Stimulated activated effector memory CD8-positive, alpha-beta T cell treated with anti-CD3 and anti-CD28 coated beads, Interleukin-12 subunit alpha, Interleukin-12 subunit beta, amount 100 ng/mL, for 72 hours (primary cell): ENCODE data around the gene SLC52A3.
"Not testable (repeated sequence)": the region's sequence is repeated elsewhere in the genome, so short reads cannot be mapped to it uniquely, and the experiment has no call there.

Source experiments
- ATAC-seq: fragments of 150-1000 bp; cut with Tn5 transposase; 2 replicates; pipeline ENCODE4 v1.10.0; 2021
- DNase-seq, 2 donors: peaks; one replicate each; pipeline ENCODE4 v3.0.0; 2021 to 2022; ENCODE audit warnings: low spot score in 2 of 2
- H3K27ac Mint-ChIP-seq: one replicate; pipeline ENCODE4 v1.8.0; 2022; ENCODE audit warnings: mild to moderate bottlenecking, mixed read lengths
- H3K36me3 Mint-ChIP-seq: one replicate; pipeline ENCODE4 v1.8.0; 2022; ENCODE audit warnings: mild to moderate bottlenecking, mixed read lengths
- H3K4me1 Mint-ChIP-seq: one replicate; pipeline ENCODE4 v1.8.0; 2022; ENCODE audit warnings: mixed read lengths
- H3K4me3 Mint-ChIP-seq: one replicate; pipeline ENCODE4 v1.8.0; 2022; ENCODE audit warnings: mild to moderate bottlenecking, mixed read lengths
- H3K9me3 Mint-ChIP-seq: one replicate; pipeline ENCODE4 v1.8.0; 2022; ENCODE audit warnings: mixed read lengths

Gene SLC52A3

DNA sequence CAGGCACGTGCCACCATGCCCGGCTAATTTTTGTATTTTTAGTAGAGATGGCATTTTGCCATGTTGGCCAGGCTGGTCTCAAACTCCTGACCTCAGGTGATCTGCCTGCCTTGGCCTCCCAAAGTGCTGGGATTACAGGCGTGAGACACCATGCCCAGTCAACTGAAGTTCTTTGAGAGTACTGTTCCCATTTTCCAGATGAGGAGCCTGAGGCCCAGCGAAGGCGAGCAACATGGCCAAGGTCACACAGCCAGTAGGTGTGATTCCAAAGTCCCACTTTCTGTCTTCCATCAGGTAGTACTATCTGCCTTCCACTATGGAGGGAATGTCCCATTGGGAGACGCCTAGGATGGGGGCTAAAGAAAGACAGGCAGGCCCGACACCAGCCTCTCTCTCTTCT, 43.5 kb downstream of the SLC52A3 start:
- ATAC-seq, H3K4me1 Mint-ChIP-seq, H3K9me3 Mint-ChIP-seq: not testable (repeated sequence)

DNA sequence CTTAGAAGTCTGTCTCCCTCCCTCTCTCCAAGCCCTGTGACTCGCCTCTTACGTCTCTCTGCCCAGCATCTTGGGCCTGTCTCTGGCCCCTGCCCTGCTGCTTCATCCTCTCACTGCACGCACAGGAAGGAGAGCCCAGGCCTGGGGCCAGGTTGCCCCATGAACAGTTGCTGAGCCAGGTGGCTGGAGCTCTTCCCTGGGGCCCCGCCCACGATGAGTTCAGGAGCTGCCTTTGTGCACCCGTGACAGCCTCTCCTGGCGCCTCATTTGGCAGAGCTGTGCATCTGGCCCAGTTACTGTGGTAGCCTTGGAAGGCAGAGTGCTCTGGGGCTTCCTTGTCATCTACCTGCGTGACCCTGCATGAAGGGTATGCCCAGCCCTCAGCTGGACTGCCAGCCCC, 44.5 kb downstream of the SLC52A3 start:
- H3K9me3 Mint-ChIP-seq, result no peaks in the 10 kb centered on the region
- DNase-seq (no peak), ATAC-seq (no peak)
- no peaks in the 10 kb centered on the region for H3K36me3 Mint-ChIP-seq
- H3K27ac Mint-ChIP-seq, result no peak overlapping the region
- no peak overlapping the region for H3K4me3 Mint-ChIP-seq
- no peaks in the 10 kb centered on the region for H3K4me1 Mint-ChIP-seq

More for the DNA sequence above, 43.5 kb downstream of the SLC52A3 start:
- H3K27ac Mint-ChIP-seq, H3K4me3 Mint-ChIP-seq, H3K36me3 Mint-ChIP-seq, DNase-seq: not testable (repeated sequence)

DNA sequence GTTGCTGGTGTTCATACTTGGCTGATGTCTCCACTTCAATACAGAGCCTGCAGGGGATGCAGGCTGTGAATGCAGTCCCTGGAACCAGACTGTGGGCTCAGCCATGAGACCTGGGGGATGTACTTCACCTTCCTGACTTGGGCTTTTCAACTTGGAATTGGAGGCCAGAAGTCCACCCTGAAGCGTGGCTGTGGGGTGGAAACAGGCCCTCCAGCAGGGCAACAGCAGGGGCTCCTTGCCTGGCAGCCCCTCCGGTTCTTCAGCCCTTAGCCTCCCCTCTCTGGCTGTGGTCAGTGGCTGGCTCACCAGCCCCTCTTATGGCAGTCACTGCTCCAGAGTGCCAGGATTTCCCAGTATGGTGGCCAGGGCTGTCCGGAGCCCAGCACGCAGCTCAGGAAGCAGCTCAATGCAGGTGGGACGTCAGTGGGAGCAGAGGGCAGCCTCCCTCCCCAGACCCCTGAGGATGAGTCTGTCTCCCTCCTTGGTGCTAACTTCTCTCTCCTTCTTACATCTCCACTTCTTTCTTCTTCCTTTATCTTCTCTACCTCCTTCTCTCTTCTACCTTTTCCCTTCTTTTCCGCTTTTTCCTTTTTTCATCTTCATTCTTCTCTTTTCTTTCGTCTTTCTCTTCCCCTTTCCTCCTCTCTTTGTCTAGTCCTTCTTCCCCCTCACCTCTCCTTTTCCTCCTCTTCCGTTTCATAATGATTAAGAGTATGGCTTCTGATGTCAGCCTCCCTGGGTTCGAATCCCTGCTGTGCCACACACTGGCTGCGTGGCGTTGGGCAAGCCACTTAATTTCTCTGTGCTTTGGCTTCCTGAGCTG, 45.3 kb downstream of the SLC52A3 start:
- Mint-ChIP-seq H3K4me3 (no peak overlapping the region), H3K36me3 (no peaks in the 10 kb centered on the region), H3K27ac (no peak overlapping the region), H3K4me1 (no peaks in the 10 kb centered on the region), H3K9me3 (no peaks in the 10 kb centered on the region)
- no peak for ATAC-seq
- no peak for DNase-seq

DNA sequence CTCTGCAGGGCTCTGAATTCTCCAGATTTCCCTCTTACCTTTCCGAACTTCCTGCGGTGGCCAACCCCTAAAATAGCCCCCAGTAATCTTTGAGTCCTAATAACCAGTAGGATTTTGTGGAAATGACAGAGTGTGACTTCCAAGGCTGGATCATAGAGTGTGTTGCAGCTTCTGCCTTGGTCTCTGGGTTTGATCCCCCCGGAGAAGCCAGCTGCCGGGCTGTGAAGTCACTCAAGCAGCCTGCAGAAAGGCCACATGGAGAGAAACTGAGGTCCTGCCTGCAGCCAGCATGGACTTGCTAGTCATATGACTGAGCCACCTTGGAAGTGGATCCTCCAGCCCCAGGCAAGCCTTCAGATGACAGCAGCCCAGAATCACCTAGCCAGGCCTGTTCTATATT, 46.4 kb downstream of the SLC52A3 start:
- Mint-ChIP-seq H3K27ac (no peak overlapping the region), H3K4me3 (no peak overlapping the region), H3K4me1 (no peaks in the 10 kb centered on the region), H3K9me3 (no peaks in the 10 kb centered on the region), H3K36me3 (no peaks in the 10 kb centered on the region)
- DNase-seq (no peak), ATAC-seq (no peak)

DNA sequence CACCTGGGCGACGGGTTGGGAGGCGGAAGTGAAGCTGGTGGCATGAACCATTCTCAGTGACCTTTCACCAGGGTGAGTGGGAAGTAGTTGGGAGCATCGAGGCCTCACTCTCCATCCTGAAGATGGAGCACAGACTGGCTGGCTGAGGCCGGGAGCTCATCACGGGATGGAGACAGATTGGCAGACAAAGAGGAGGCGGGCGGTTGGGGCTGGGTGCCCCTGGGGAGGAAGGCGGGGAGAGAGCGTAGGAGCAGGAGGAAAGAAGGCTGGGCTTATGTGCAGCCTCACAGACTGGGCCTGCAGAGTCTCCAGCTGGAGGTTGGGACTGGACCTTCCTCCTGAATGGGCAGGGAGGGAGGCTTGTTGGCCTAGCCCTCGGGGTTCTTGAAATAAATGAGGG, 48.5 kb downstream of the SLC52A3 start:
- Mint-ChIP-seq H3K36me3 (no peaks in the 10 kb centered on the region), H3K4me3 (no peak overlapping the region), H3K4me1 (no peaks in the 10 kb centered on the region), H3K27ac (no peak overlapping the region), H3K9me3 (no peaks in the 10 kb centered on the region)
- DNase-seq, result no peak
- no peak for ATAC-seq

DNA sequence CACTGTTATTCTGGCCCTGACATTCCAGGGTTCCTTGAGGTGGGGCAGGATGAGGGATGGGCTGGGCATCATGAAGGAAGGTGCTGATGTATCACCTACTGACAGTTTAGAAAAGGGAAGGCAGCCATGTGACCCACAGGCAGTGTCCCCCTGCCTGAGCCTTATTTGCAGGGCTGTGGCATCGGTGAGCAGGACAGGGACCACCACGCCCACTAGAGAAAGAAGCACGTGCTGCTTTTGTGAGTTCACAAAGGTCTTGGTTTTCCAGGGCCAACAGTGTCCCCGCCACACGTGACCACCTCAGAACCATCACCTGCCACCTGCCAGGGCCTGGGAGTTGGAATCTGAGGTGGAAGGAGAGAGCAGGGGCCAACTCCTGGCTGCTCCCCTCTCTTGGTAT, 49.2 kb downstream of the SLC52A3 start:
- DNase-seq, result no peak
- no peak for ATAC-seq
- H3K9me3 Mint-ChIP-seq, result no peaks in the 10 kb centered on the region

DNA sequence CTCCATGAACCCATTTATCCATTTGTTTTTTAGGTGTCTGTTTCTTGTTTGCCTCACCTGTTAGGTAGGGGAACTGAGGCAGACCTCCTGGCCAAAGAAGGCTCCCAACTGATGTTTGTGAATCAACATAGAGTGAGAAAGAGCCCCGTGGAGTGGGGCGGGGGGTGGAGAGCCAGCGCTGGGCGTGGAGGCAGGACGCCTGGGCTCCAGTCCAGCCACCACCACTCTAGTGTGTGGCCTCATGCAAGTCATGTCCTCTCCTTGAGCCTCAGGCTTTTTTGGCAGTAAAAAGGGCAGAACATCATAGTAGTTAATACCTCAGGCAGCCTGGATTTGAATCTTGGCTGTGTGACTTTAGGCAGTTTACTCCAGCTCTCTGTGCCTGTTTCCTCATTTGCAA, 50.5 kb downstream of the SLC52A3 start:
- no peak for ATAC-seq

More for the DNA sequence above, 49.2 kb downstream of the SLC52A3 start:
- Mint-ChIP-seq H3K36me3 (no peaks in the 10 kb centered on the region), H3K27ac (no peak overlapping the region), H3K4me3 (no peak overlapping the region), H3K4me1 (no peaks in the 10 kb centered on the region)

DNA sequence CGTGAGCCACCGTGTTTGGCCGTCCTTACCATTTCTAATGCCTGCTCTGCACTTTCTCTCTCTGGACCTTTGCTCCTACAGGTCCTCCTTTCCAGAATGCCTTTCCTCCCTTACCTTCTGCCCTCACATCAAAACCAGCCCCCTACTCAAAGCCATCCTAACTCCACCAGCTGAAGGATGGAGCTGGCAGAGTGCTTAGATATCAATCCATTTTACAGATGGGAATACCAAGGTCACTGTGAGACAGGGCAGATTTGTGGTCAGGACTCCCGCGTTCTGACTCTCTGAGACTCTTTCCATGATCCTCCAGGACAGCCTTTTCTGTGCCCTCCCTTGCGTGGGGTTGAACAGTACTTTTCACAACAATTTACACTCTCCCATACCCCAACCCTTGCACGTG, 51.0 kb downstream of the SLC52A3 start:
- DNase-seq, result no peak
- peaks cover 6% of the 10 kb centered on the region for H3K9me3 Mint-ChIP-seq
- ATAC-seq, result no peak
- no peak overlapping the region for H3K4me3 Mint-ChIP-seq
- no peaks in the 10 kb centered on the region for H3K36me3 Mint-ChIP-seq
- H3K4me1 Mint-ChIP-seq, result no peaks in the 10 kb centered on the region
- H3K27ac Mint-ChIP-seq, result no peak overlapping the region

More for the DNA sequence above, 50.5 kb downstream of the SLC52A3 start:
- Mint-ChIP-seq H3K4me3 (no peak overlapping the region), H3K9me3 (peaks cover 6% of the 10 kb centered on the region), H3K4me1 (no peaks in the 10 kb centered on the region), H3K36me3 (no peaks in the 10 kb centered on the region), H3K27ac (no peak overlapping the region)
- DNase-seq, result no peak

DNA sequence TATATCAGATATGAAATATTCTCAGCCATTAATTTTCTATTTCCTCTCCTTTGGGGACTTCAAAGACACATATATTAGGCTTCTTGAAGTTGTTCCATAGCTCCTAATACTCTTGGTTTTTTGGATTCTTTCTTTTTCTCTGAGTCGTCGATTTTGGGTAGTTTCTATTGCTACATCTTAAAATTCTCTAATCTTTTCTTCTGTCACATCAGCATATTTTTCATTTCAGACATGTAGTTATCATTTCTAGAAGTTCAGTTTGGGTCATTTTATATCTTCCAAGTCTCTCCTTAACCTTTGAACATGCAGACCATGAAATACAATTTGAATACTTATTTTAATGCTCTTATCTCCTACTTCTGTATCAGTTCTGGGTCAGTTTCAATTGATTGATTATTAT, 53.8 kb downstream of the SLC52A3 start:
- no peak for DNase-seq
- H3K9me3 Mint-ChIP-seq, result peaks cover 6% of the 10 kb centered on the region
- no peak overlapping the region for H3K27ac Mint-ChIP-seq
- H3K36me3 Mint-ChIP-seq, result no peaks in the 10 kb centered on the region
- no peaks in the 10 kb centered on the region for H3K4me1 Mint-ChIP-seq
- H3K4me3 Mint-ChIP-seq, result no peak overlapping the region
- no peak for ATAC-seq

DNA sequence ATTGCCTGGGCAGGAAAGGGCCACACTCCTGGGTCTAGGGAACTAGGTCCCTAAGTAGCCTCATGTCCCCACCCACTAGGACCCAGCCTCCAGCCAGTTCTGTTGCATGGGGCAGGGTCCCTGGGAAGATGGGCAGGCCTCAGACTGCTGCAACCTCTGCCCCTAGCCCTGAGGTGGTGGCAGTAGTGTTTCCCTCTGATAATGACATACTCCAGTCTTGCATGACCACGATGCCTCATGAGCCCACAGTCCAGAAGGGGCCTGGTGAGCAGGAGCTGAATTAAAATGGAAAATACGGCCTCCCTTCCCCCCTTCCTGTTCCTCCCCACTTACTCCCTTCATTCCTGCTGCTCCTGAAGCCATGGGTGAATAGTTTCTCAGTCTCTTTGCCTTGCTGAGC, 56.7 kb downstream of the SLC52A3 start:
- no peak overlapping the region for H3K27ac Mint-ChIP-seq
- no peak overlapping the region for H3K4me3 Mint-ChIP-seq
- peaks cover 6% of the 10 kb centered on the region for H3K9me3 Mint-ChIP-seq
- H3K36me3 Mint-ChIP-seq, result no peaks in the 10 kb centered on the region
- peak; percentile 31 for ATAC-seq
- DNase-seq, result no peak
- no peaks in the 10 kb centered on the region for H3K4me1 Mint-ChIP-seq

DNA sequence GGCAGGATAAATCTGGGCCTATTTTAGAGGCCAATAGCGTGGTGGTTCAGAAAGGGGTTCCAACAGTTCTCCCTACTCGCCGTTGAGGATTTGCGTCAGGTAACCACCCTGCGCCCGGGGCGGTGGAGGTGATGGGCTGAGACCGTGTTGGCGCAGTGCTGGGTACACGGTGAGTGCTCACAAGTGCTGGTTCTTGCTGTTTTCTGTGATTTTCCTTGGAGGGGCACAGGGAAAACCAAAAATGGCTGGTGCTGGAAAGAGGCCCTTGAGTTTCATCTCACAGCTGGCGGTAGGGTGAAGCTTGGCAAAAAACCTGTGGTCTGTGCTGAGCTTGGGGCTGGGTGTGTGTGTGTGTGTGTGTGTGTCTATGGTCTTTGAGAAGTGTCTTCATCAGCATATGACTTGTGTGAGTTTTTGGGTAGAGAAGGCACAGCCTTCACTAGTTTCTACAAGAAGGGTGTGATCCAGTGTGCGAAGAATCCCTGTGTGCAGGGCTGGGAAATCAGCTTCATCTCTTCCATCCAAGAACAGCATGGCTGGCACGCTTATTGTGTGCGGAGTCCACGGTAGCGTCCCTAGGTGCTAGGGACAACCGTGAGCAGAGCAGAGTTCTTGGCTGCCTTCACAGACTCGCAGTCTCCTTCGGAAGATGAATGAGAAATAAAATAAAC, 57.4 kb downstream of the SLC52A3 start:
- Mint-ChIP-seq H3K27ac (no peak overlapping the region), H3K4me3 (no peak overlapping the region), H3K36me3 (no peaks in the 10 kb centered on the region), H3K9me3 (peaks cover 6% of the 10 kb centered on the region), H3K4me1 (no peaks in the 10 kb centered on the region)
- no peak for DNase-seq
- no peak for ATAC-seq
